HG03108 (cell line): ENCODE measurements around the gene GRM6.
A peak's percentile ranks its signal among the peaks of the same experiment; 100 is the strongest.

Source experiments
- ATAC-seq: cut with Tn5 transposase; IDR thresholded peaks from one replicate; pipeline ENCODE4 v1.9.1; 2021; ENCODE audit warnings: moderate library complexity; ENCODE audit not compliant: unreplicated experiment

GRM6 gene

DNA sequence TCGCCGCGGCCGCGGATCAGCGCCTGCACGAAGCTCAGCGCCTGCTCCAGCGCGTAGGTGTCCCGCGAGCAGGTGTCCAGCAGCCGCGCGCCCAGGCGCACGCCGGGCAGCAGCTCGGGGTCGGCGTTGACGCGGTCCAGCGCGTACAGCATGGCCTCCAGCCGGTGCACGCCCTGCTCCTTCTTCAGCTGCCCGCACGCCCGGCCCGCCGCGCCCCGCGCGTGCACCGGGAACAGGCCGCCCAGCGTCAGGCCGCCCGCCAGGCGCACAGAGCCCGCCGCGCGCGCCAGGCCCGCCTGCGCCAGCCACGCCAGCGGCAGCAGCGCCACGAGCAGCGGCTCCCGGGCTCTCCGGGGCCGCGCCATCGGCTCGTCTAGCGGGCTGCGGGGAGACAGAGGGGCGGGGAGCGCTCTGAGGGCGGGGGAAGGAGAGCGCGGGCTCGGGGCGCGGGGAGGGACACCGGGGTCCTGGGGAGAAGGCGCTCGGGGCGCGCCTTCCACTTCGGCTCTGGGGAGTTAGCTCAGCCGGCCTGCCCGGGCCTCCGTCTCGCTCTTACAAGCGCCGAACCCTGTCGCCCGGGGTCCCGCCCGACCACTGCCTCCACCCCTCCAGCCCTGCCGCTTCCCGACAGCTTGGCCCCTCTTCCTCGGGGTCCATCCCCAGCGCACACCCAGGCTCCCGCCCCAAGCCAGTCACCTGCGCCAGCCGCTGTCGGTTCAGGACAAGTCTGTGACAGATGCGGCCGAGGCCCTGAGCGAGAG, at the start of gene GRM6:
GRM6 (minus strand) TSS at position 741 of the 761 bp plus-strand sequence; CDS start at position 365, 376 bp downstream.
- ATAC-seq: no peak

DNA sequence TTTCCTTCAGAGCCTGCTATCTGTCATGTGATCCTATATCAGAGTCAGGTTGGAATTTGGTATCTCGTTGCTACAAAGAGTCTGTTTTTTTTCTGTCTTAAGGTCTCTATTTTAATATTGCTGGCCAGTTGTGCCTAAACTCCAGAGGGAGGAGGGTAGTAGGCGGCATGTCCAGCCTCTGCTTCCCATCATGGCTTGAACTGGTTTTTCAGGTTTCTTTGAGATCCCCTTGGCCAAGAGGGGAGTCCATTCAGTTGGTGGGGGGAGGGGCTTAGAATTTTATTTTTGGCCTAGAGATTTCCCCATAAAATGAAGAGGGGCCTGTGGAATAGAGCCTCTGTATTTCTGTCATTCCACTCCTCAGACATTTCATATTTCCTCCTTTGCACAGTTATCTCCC, 49.6 kb upstream of the GRM6 start:
- no peak for ATAC-seq

DNA sequence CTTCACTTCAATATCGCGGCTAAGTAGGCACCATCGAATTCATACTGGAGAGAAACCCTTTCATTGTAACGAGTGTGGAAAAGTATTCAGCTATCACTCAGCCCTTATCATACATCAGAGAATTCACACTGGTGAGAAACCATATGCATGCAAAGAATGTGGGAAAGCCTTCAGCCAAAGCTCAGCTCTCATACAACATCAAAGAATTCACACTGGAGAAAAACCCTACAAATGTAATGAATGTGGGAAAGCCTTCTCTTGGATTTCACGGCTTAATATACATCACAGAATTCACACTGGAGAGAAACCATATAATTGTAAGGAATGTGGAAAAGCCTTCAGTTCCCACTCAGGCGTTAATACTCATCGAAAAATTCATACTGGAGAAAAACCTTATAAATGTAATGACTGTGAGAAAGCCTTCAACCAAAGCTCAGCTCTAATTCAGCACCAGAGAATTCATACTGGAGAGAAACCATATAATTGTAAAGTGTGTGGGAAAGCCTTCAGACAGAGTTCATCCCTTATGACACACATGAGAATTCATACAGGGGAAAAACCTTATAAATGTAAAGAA, 38.0 kb upstream of the GRM6 start:
- no peak for ATAC-seq

DNA sequence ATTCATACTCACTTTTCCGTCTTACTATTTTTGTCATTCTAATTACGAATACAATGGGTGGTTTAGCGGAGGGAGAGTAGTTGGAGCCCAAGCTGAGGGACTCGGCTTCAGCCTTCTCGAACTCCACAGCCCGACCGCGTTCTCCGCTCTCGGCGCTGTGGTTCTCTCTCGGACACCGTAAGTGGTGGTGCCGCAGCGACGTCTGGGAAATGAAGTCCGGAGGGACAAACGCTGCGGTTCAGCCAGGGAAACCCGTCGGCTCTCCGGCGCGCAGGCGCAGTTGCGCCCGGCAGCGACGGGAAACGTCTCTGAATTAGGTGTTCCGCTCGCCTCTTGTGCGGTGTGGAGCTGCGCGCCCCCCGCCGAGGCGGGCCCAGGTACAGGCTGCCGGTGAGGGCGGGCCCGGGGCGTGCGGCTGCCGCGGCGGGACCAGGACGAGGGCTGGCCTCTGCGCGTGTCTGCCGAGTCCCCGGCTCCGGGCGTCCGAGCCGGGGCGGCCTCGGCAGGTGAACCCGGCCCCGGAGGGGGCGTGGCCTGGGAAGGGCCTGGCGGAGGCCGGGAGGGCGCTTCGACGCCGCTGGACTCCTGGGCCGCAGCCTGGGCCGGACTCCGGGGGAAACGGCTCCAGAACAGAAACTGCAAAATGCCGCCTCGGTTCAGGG, 28.5 kb upstream of the GRM6 start, which contains the start of gene ZNF879:
ZNF879 (plus strand) TSS at position 277 of the 662 bp plus-strand sequence. CDS start 1,201 bp downstream, outside the sequence.
- peak; percentile 91 for ATAC-seq

DNA sequence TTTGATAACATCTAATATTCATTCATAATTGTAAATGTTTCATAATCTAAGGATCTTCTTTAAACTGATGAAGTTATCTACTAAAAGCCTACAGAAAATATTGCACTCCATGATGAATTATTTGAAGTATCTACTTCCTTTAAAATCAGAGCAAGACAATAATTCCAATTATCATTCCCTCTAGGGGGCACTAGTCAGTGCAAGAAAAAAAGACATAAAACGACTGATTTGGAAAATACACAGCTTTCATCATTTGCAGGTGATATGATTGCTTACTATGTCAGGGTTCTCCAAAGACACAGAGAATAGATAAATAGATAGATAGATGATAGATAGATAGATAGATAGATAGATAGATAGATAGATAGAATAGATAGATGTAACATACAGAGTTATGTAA, 13.5 kb upstream of the GRM6 start:
- no peak for ATAC-seq

DNA sequence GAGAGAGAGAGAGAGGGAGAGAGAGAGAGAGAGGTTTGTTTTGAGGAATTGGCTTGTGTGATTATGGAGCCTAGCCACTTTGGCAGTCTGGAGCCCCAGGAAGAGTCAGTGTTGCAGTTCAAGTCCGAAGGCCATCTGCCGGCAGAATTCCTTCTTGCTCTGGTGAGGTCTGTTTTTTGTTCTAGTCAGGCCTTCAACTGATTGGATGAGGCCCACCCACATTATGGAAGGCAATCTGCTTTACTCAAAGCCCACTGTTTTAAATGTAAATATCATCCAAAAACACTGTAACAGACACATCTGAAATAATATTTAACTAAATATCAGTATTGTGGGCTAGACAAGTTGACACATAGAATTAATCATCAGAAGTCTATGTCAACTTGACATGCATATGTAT, 11.4 kb upstream of the GRM6 start:
- no peak for ATAC-seq

DNA sequence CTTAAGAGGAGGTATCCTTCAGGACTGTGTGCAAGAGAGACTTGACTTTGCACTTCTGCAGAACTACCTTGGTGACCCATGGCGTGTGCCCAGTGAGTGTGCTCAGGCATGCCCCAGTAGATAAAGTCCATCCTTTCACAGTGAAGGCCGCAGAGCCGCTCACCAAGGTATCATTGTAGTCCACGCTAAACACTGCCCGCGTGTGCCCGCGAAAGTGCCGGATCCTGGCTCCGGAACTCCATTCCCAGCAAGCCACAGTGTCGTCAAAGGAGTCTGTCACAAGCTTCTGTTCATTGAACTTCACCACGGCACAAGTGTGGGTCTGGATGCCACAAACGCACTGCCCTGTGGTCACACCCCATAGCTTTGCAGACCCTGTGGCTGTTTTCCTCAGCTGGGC, 3.3 kb upstream of the GRM6 start:
- ATAC-seq: no peak

DNA sequence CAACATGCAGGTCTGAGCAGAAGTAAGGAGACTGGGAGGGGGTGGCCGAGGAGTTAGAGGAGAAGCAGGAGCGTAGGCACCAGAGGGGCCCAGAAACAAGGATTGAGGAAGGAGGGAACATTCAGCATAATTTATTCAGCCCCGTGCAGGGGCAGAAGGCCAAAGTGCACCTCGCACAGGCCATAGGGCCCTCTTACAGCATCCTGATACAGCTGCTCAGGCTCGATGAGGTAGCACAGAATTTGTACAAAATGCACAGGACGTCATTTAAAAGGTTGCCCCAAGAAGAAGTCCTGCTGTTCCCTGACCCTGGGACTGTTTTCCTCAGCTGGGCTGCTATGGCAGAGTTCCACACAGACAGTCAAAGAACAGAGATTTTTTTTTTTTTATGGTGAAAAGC, 2.1 kb upstream of the GRM6 start:
- ATAC-seq: no peak

DNA sequence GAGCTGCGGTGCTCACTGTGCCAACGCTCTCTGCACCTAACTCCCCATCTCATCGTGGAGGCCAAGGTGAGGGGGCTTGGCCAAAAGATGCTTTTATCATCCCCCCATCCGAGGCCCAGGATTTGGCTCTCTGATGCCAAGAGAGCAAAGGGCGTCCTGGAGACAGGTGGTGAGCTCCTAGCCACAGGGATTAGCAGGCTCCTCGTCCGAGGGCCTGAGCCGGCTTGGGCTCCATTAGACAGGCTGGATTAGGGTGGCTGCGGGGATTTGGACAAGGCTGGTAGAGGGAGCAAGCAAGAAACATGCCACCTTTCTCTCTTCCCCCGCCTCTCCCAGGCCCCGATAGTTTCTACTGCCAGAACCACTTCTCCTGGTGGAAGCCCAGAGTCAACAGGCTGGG, 1.0 kb upstream of the GRM6 start:
- no peak for ATAC-seq

DNA sequence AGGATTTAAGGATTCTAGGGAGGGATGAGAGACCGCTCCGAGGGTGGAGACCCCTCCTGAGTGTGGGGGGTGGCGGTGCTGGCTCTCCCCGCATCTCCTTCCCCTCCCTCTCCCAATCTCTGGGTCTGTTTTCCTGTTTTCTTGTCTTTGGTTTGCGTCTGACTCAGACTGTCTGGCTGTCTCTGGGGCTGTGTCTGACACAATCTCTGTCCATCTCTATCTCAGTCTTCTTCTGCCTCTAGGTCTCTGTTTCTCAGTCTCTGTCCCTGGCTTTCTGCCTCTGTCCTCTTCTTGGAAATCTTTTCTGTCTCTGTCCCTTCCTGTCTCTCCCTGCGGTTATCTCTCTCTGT, 196 bp upstream of the GRM6 start:
- no peak for ATAC-seq

DNA sequence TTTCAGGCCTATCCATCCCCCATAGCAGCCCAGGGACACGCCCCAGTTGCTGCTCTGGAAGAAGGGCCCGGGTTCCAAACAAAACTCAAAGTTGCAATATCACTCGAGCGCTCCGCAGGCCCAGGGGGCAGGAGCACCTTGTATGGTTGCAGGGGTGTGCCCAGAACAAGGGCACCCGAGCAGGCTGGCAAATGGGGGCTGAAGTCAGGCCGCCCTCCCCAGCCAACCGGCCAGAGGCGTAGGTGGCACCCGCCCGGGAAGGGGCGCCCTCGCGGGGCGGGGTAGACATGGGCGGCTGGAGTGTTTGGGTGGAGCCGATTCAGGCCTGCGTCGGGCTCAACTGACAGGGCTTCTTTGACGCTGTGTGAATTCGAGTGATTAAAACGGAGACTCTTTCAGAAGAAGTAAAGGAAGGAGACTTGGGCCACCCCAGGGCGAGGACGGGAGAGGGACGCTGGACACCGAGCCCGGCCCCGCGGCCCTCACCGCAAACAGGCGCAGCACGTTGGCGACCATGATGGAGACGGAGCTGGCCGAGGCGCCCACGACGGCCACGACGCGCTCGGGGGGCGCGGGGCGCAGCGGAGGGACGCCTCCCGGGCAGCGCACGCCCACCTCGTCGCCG, 1.1 kb downstream of the GRM6 start:
- ATAC-seq: no peak

DNA sequence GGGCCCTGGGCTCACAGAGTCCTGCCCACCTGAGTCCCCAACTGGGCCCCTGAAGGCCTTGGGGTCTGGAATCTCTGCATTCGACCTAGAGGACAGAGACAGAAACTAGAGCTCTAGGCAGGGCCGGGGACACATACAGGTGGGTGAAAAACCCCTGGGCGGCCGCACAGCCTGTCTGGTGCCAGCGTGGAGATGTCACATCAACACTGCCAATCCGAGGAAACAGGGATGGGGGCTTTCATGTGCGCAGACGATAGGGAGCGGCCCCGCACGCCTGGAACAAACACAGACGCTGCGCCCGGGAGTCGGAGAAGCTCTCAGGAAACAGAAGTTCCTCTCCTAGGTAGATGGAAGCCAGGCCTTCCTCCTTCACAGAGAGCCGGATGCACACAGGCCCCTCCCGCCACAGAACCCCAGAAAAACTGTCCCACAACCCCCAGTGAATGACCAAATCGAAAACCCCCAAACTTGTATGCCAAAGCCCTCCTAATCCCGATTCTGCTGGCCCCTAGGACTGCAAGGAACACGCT, 1.8 kb downstream of the GRM6 start:
- ATAC-seq: no peak

DNA sequence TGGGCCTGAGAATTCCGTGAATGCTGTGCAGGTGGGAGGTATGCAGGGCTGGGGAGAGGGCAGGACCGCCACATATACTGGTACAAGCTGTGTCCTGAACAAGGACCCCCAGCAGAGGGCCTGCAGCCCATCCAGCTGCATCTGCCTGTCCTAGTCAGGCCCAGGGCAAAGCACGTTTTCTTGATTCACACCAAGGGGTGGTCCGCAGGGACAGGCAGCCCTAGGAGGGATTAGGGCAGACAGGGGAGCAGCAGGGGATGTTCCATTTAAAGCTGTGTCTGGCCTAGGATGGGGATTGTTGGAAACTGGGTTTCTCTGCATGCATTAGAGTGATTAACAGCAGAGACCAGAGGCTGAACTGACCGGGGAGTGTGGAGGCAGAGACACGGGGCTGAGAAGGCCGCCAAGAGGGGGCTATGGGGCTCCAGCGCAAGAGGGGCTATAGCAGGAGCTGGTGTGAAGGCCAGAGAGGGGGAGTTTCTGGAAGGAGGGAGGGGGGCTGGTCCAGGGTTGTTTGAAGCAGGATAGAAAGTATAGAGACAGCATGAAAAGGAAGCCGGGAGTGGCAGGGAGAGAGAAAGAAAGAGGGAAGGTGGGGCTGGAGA, 2.7 kb downstream of the GRM6 start:
- no peak for ATAC-seq

DNA sequence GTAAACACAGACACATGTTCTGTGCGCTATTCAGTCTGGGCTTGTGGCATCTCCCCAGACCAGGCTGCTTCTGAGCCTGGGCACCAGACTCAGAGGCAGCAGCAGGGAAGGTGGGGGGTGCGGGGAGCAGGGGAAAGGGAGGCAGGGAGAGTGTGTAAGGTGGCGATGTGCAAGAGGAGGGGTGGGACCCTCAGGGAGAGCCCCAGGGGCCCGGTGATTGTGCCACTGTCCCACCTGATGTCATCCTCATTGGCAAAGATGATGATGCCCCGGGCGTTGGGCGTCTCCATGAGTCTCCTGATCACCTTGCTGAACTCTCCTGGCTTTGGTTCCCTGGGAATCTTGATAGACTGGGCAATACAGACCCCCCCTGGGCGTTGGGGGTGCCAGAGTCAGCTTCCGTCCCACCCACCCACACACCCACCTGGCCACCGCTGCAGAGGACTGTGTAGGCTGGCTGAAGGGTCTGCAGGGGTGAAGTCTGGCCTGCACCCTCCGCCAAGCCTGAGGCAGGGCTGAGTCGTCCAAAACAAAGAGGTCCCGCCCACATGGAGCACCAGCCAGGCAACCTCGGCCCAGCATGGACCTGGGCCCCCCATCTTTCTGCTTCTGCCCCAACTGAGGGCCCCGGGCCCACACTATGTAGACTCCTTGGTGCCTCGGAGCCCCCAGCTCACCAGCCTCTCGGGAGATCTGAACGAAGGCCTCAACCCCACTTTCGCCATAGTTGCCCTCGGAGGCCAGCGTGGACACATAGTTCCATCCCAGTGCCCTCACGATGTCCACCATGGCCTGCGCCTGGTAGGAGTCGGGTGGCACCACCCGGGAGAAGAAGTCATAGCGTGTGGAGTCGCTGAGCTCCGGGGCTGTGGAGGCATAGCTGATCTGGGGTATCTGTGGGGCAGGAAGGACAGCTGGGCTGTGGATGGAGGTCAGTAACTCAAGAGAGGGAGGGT, 3.7 kb downstream of the GRM6 start:
- ATAC-seq: no peak

DNA sequence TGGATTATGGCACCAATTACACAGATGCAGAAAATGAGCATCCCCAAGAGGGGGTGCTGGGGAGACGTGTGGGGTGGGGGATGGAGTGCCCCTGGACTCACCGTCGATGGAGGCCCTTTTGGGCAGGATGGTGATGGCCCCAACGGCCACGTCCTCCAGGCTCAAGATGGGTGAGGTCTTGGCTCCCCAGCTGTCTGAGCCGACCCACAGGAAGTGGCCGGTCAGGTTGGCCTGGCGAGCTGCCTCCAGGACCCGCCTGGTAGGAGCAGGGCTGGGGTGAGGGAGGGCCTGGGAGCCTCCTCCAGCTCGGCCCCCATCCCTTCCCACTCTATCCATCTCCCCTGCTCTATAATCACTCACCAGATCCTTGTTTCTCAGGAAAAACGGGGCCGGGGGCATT, 4.6 kb downstream of the GRM6 start:
- ATAC-seq: no peak

DNA sequence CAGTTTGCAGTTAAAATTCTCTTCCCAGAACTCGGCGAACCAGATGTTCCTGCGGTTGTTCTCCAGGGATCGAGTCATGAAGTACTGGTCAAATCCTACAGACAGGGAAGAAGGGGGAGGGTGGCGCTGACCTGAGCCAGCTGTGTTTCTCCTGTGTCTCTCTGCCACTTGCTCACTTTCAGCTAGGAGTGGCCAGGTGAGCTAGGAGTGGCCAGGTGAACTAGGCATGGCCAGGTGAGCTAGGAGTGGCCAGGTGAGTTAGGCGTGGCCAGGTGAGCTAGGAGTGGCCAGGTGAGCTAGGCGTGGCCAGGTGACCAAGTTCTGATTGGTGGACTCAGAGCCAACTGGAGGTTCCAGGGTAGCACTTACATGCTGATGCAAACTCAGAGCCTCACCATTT, 5.8 kb downstream of the GRM6 start:
- no peak for ATAC-seq

DNA sequence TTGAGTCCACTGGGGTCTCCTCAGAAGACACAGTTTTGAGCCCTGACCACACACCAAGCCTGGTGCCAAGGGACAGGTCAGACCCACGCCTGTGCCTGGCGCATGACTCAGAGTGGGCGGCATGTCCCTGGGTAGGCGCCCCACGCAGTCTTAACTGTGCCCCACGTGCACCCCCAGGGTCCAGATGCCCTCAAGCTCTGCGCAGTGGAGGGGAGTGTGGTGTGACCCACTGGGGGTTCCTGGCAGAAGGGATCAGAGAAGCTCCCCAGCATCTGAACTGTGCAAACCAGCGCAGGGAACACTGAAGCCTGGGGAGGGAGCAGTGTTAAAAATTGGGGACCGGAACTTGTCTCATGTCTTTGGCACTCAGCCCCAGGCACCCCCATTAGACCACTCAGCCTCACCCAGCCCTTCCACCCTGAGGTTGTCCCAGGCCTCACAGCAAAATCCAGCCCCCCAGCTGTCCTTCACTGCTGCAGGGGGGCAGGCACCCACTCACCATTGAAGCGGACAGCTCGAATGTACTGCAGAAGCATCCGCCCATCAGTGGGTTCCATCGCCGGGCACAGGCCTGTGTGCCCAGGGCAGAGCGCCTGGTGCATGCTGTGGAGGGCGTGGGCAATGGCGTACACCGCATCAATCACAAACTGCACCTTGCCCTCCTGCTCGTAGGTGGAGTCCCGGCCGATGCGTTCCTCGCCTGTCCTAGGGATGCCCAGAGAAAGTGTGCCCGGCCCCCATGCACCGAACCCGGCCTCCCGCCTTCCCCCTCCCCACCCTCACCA, 6.5 kb downstream of the GRM6 start:
- ATAC-seq: no peak

DNA sequence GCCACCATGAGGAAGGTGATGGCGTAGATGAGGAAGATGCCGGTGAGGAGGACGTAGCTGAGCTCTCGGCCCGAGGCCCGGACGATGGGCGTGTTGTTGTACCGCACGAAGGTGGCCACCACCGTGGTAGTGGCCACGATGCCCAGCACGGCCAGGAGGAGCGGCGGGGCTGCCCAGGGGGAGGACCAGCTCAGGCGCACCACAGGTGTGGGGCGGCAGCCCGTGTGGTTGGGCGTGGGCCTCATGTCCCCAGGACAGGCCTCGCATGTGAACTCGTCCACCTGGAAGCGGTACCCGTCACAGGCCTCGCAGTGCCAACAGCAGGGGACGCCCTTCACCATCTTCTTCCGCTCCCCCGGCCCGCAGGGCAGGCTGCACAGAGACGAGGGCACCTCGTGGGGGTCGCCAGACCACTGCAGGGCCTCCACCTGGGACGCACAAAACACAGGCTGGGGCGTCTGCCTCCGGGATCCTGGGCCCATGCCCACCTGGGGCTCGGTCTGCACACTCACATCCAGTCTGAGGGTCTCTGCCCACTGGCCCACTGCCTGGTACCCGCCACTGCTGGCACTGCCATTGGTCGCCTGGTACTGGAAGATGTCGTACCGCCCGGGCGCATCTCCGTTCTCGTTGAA, 8.7 kb downstream of the GRM6 start:
- no peak for ATAC-seq
